ENCODE measurements around the gene TMEM109.

The TMEM109 gene

DNA sequence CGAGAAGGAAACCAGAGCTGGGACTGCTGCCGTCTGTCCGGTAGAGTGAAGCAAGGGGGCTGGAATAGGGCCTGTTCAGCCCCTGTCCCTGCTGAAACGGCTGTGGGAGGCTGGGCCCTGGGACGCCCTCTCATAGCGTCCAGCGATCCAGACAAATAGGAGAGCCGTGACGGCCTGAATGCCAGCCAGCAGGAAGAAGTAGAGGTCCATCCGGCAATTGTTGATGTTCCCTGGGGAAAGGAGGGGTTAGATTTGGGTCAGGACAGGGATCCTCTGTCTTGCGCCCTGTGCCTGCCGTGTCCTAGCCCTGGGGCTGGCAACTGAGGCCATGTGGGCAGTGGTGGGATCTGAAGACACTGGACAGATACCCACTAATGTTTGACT is 23.2 kb downstream of the TMEM109 start:
- TF ChIP-seq, protein P1, sequence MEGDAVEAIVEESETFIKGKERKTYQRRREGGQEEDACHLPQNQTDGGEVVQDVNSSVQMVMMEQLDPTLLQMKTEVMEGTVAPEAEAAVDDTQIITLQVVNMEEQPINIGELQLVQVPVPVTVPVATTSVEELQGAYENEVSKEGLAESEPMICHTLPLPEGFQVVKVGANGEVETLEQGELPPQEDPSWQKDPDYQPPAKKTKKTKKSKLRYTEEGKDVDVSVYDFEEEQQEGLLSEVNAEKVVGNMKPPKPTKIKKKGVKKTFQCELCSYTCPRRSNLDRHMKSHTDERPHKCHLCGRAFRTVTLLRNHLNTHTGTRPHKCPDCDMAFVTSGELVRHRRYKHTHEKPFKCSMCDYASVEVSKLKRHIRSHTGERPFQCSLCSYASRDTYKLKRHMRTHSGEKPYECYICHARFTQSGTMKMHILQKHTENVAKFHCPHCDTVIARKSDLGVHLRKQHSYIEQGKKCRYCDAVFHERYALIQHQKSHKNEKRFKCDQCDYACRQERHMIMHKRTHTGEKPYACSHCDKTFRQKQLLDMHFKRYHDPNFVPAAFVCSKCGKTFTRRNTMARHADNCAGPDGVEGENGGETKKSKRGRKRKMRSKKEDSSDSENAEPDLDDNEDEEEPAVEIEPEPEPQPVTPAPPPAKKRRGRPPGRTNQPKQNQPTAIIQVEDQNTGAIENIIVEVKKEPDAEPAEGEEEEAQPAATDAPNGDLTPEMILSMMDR (IDR thresholded peaks at IDR 0.05): no peak

DNA sequence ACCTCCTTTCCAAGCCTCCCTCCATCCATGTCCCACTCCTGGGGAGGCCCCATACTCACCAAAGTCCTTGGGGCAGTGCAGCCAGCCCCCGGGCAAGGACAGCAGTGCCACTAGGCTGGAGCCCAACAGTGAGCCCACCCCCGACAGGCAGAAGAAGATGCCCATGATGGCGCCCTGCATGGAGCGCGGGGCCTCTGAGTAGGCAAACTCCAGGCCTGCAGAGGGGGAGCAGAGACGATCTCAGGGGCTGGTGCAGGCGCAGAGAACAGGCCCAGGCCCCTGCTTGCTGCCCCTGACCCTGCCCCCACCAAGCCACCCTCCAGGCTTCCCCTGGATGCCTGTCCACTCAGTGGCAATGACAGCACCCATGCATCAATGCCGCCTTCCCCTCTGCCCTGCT is 23.9 kb downstream of the TMEM109 start:
- TF ChIP-seq, protein P1 (IDR thresholded peaks at IDR 0.05): no peak

DNA sequence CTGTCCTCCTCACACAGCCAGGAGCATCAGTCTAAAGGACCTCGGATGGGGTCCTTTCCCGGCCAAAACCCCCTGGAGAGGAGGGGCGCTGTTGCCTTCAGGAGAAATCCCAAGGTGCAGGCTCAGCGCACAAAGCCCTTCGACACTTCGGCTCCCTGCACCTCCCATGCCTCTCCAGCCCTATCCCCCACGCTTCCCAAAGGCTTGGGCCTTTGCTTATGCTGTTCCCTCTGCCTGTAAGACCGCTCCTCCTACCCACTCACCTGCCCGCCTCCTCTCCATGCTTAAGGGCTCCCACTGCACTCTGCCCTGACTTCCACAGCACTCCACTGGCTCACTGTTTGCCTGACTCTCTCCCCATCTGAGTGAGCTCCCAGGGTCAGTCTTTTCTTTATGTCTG is 24.5 kb downstream of the TMEM109 start:
- TF ChIP-seq, protein P1 (IDR thresholded peaks at IDR 0.05): no peak

DNA sequence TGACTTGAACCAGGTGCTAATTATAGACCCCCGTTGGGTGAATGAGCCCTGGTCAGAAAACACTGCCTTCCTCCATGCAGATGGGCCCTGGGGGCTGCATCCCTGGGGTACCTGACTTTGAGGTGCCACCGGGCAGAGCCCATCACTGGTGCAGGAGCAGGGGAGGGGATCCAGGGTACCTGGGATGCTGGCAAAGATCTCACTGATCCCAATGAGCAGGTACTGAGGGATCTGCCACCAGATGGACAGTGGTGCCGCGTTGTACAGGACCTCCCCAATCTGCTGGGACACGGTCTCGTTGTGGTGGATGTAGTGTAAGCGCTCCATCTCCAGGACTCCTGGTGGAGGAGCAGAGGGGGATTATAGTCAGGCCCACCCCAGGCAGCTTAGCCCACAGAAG is 25.3 kb downstream of the TMEM109 start:
- TF ChIP-seq, protein P1 (IDR thresholded peaks at IDR 0.05): no peak

DNA sequence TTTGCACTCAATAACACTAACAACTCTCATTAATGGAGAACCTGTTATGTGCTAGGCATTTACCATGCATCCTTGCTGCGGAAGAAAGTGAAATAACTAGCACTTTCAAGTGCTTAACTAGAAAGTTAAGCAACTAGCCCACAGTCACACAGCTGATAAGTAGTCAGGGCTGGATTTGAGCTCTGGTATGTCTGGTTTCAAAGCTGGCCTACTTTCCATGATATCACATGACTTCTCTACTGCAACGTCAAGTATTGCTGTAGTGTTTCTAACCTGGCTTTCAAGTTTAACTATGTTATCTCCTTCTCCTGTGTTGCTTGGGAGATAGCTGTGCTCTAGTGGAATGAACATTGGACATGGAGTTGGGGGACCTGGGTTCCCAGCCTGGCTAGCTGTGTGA is 25.9 kb downstream of the TMEM109 start:
- TF ChIP-seq, protein P1 (IDR thresholded peaks at IDR 0.05): no peak

DNA sequence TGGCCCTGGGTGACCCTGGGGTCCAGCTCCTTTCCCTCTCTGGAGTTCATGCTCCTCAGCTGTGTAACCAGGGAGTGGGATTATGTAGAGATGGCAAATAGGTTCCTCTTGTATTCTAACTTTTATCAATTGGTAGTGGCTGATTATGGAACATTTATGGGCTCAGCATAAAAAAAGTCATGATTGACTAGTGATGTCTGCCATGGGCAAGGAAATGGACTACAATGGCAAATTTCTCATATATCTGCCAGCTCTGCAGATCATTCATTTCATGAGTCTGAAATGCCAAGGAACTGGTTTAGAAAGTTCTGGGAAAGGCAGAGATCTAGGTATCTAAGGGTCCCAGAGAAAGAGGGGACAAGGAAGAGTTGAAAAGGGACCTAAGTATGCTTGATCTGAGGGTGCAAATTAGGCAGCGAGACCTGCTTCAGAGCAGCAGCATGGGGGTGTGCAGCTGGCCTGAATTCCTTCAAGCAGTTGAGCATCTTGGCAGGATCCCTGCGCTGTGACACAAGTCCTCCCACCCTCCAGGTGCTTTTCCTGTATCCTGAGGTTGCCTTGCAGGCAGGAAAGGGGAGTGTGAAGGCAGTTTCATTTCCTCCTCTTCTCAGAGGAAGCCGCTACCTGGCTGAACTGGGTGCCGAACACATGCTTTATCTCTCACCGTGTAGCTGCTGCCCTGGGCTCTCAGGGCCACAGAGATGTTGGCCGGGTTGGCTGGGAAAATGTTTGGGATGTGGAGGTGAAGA is 27.6 kb downstream of the TMEM109 start:
- TF ChIP-seq, protein P1 (IDR thresholded peaks at IDR 0.05): no peak

DNA sequence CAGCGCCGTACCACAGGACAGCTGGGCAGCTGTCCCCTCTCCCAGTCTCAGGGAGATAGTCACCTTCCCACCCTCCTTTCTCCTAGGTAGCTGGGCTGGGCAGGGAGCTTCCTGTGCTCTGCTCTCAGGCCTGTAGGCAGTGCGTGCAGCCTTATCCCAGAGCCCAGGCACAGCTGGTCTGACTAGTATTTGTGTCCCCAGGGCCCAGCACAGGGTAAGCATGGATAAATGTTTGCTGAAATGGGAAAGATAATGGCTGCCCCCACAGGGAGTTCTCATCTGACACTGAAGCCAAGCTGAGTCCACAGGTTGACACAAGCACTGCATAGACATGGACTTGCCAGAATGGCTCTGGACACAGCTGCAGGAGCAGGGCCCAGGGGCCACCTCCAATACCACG is 28.3 kb downstream of the TMEM109 start:
- TF ChIP-seq, protein P1 (IDR thresholded peaks at IDR 0.05): no peak

Data from LNCAP (cell line).